HG02870 (cell line): Measurements from ENCODE around the gene CC2D1A.

Experiments
- ATAC-seq: cut with Tn5 transposase; IDR thresholded peaks from one replicate; pipeline ENCODE4 v1.9.1; 2021; ENCODE audit warnings: mild to moderate bottlenecking, moderate library complexity; ENCODE audit not compliant: unreplicated experiment

The CC2D1A gene

DNA sequence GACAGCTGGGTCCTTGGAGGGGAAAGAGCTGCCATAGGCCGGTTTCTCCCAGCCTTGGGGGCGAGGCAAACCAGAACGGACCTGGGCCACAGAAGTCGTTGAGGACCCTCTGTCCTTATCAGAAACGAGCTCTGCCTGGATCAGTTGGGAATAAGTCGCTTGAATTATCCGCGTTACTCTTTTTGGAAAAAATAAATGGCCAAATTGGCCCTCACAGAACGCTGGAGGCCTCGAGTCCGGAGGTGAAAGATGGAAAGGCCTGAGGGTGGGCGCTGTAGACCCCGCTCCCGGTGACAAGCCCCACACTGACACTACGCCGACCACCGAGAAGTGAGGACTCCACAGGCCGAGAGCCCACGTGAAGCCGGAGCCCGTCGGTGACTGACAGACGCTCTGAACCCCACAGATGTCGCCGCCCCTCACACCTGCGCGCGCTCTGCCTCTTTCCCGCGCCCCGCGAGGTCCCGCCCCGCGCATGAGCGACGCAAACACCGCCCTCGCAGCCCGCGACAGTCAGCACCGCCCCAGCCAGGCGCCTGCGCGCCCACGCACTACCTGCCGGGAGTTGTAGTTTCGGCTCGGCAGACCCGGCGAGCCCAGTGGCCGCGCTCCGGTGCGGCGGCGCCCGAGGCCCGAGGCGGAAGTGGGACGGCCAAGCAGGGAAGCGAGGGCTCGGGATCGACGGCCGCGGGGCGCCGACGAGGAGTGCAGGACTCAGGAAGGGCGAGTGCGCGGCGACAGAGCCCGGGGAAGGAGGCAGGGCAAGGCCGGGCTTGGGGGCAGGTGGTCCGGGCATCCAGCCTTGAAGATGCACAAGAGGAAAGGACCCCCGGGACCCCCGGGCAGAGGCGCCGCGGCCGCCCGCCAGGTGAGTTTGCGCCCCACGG, at the start of gene CC2D1A, which contains the start of gene BRME1:
Gene CC2D1A (plus strand): TSS at position 568 of the 887 bp plus-strand sequence. CDS start 241 bp downstream, at position 809.
Gene BRME1 (minus strand): TSS at position 484 of the 887 bp plus-strand sequence. CDS start 1,225 bp downstream, outside the sequence.
- peak; percentile 77 for ATAC-seq

- ATAC-seq = no peak
Measured at GRCh38 chr19:13856497-13856896, 49.5 kb upstream of the CC2D1A start.

DNA sequence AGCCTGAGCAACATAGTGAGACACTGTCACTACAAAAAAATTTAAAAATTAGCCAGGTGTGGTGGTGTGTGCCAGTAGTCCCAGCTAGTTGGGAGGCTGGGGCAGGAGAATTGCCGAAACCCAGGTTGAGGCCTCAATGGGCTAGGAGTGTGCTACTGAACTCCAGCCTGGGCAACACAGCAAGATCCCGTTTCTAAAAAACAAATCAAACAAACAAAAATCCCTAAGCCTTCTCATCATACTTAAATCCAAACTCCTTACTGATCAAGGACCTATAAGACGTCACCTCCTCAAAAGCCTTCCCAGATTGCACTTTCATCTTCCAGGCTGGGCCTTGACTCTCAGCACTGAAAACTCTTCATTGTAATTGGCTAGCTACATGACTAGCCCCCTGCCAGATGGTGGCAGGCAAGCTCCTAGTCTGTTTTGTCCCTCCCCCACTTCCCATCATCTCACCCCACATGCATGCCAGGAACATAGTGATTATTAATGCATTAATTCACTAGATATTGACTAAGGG, 46.6 kb upstream of the CC2D1A start:
- no peak for ATAC-seq

GRCh38 chr19:13860679-13861391, 45.2 kb upstream of the CC2D1A start:
- ATAC-seq = no peak

- ATAC-seq = peak; percentile 4
Measured at GRCh38 chr19:13861392-13861713, 44.6 kb upstream of the CC2D1A start.

DNA sequence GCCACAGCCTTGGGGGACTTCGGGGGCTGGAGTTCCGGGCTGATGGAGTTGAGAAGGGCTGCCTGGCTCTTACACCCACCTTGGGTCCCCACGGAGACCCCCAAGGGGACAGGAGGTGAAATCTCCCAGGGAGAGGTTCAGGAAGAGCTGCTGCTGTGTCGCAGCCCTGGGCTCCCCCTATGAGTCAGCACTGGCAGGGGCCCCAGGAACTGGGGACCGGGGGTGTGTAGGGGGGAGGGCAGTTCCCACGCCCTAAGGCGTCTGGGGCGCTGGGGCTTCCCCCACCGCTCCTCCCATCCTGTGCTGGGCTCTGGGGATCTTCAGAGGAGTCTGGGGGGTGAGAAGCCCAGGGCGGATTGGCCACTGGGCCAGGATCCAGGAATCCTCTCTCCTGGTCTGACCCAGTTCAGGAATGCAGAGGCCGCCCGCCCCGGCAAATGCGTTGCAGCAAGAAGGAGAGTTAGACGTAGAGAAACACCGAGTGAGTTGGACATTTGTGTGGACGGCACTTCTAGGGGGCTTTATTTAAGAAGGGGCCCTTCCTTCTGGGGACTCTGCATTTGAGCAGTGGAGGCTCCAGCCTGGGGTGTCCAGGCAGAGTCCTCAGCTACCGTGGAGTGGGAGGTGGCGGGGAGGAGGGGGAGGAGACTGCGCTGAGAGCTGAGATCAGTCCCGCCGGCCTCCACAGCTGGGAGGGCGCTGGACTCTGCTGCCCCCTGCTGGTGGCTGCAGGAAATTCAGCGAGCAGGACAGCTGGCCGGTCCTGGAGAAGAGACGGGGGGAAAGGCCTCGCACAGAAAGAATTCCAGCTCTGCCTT, 44.1 kb upstream of the CC2D1A start:
- peak; percentile 54 for ATAC-seq

DNA sequence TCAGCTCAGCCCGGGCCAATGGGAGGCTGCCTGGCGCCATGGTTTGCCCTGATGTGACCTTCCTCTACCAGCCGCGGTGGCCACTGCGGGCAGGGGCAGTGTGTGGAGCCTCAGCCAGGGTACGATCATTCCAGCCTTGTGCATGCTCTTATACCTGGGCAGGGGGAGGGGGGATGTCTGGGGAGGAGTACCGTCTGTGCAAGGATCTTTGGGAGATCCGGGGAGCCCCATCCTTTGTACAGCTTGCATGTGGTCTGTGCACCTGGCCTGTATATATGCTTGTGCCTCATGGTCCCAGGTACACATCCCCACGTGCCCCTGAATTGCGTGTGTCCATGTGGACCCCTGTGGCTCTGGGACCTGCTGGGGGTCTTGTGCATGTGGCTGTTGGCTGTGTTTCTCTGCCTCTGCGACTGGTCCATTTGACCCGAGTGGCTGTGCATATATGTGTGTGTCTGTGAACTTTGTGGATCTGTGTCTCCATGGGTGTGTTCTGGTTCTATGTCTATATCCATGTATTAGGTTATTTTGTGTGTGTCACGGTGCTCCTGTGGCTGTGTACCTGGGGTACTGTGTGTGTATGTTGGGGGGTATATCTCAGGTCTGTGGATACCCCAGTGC, 41.8 kb upstream of the CC2D1A start:
- no peak for ATAC-seq

DNA sequence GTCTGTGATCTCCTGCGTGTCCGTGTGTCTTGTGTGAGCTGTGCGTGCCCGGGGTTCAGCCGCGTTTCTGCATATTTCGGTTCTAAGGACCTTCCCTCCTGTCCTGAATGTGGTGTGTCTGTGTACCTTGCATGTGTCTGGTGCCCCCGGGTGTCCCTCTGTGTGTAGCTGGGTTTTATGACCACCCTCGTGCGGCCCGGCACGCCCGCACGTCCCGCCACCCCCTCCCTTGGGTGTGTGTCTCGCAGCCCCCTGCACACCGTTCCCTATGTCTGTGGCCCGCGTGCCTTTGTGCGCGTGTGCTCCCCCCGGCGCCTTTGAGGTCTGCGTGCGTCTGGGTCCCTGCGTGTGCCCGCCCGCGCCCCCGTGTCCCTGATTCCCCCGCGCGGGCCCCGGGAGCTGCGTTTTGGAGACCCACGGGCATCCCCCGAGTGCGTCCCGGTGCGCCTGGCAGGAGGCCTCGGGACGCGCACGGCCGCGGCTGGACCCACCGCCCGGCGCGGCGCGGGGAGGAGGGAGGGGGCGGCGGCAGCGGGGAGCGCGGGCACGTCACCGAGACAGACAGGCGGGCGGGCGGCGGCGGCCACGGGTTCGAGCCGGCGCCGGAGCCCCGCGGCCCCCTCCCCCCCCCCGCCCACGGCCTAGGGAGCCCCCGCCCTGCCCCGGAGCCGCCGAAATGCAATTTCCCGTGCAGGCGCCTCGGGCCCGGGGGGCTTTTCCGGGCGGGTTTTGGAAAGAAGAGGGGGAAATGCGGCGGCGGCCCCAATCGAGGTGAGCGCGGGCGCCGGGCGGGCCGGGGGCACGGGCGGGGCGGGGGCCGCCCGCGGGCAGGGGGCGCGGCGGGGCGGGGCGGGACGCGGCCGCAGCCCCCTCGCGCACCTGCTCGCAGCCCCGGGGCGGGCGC, 41.1 kb upstream of the CC2D1A start:
- no peak for ATAC-seq

GRCh38 chr19:13865571-13866462, 40.2 kb upstream of the CC2D1A start:
- no peak for ATAC-seq

DNA sequence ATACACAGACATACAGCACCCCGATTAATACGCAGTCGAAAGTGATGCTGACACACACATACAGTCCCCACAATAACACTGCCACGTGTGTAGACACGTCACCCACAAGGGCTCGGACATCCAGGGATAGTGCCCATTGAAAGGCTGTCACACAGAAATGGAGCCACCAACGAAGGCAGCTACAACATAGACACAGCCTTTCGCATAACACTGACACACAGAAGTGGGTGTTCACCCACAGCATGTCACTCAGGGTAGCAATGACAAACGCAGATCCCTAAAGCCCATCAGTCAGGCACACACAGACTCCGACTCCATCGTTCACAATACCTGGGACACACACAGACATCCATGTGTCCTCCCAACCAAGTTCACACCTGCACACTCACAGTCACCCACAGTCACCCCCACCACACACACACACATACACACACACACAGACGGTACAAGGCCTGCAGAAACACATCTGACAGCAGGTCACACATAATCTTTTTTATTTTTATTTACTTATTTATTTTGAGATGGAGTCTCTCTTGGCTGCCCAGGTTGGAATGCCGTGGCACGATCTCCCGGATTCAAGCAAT, 39.4 kb upstream of the CC2D1A start:
- no peak for ATAC-seq

GRCh38 chr19:13868663-13869062, 37.3 kb upstream of the CC2D1A start:
- no peak for ATAC-seq

- no peak for ATAC-seq
Measured at GRCh38 chr19:13869281-13869680, 36.7 kb upstream of the CC2D1A start.

GRCh38 chr19:13870873-13871272, 35.1 kb upstream of the CC2D1A start:
- no peak for ATAC-seq

- ATAC-seq = no peak
Measured at GRCh38 chr19:13872339-13872694, 33.7 kb upstream of the CC2D1A start.

DNA sequence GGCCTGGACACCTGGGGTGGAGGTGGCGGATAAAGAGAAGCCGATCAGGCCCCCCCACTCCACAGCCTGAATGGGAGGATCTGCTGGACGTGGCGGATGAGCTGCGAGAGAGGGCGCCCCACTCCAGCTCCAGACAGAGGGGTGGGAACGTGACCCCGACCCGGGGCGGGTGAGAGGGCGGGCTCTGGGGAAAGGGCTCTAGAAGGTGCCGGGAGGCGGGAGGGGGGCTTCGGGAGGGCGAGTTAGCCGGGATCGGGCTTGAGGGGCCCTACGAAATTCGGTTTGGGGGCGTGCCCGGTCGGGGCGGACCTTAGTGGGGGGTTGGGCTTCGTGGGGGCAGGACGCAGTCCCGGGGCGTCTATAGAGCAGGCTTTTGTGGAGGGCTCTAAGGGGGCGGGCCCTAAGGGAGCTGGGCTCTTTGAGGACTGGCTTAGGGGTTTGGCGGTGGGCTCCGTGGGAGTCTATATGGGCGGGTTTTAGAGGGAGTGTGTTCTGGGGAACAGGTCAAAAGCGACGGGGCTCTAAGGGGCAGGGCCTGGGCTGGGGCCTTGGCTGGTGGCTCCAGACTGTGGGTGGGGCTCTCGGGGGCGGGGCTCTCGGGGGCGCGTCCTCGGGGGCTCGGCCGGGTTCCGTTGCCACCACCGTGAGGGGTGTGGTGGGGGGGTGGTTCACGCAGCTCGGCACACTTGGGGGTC, 33.2 kb upstream of the CC2D1A start:
- no peak for ATAC-seq

DNA sequence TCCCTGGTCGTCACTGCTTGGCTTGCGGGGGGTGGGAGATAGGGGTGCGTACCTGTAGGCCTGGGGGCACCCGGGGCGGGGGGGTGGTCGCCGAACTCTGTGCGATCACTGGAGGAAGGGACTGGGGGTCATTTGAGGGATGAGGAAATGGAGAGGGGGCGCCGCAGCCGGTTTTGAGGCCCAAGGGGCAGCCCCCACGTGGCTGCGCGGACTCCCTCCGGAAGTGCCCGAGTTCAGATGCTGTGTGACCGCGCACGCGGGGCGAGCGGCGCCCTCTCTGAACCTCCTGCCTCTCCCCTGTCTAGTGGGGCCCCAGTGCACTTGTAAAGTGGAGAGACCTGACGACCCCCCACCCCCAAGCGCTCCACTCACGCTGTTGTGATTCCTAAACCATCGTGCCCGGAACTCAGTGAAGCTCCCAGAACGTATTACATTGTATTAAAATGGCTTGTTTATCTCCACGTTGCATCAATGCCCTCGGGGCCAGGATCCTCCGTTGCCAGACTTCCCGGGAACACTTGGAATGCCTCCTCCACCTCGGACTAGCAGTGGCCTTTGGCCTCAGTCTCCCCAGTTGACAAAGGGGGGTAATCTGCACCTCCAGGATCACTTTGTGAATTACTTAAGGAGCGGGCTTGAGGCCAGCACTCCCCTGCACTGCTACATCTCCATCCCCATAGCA, 32.0 kb upstream of the CC2D1A start:
- ATAC-seq = no peak

GRCh38 chr19:13875824-13876223, 30.2 kb upstream of the CC2D1A start:
- no peak for ATAC-seq
